Activated CD4-positive, CD25-positive, alpha-beta regulatory T cell treated with anti-CD3 and anti-CD28 coated beads, Interleukin-2, amount 50 U/mL, for 24 hours (primary cell): ENCODE data around the gene MAML2.

Experiments
- ATAC-seq, 2 donors: fragments of 150-1000 bp; cut with Tn5 transposase; one replicate each; pipeline ENCODE4 v1.10.0; 2021; ENCODE audit warnings: mild to moderate bottlenecking in 1 of 2, moderate library complexity in 1 of 2

Gene MAML2

GRCh38 chr11:96057502-96057901, 285.5 kb downstream of the MAML2 start:
- no peak for ATAC-seq

- no peak for ATAC-seq
Measured at GRCh38 chr11:96056576-96056975, 286.4 kb downstream of the MAML2 start.

DNA sequence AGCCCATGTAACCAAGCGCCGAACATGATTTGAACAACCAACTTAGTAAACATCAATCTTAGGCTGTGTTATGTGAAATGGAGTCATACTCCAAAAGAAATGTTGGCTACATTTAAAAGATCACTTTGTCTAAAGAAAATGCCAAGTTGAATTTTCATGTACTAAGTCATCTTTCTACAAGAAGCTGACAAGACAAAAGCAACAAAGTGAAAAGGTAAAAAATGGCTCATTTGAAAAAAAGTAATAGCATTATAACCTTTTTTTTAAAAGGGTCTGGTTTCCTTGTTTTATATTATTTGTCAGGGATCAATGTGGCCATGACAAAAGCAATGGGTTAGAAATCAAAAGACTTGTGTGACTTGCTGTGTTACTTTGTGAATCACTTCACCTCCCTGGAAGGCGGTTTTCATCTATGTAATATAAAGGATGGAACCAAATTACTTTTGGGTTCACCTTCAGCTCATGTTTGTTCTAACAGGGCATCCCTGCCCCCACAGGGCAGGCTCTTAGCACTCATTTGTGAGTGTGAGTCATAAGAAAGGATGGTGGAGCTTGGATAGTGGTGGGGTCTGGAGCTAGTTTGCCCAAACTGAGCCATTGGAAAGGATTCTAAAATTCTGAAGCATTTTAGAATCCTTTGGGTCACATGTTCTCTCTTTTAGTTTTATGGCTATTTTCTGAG, 287.1 kb downstream of the MAML2 start:
- ATAC-seq = peak in 1 of 2 donors; percentile 32

DNA sequence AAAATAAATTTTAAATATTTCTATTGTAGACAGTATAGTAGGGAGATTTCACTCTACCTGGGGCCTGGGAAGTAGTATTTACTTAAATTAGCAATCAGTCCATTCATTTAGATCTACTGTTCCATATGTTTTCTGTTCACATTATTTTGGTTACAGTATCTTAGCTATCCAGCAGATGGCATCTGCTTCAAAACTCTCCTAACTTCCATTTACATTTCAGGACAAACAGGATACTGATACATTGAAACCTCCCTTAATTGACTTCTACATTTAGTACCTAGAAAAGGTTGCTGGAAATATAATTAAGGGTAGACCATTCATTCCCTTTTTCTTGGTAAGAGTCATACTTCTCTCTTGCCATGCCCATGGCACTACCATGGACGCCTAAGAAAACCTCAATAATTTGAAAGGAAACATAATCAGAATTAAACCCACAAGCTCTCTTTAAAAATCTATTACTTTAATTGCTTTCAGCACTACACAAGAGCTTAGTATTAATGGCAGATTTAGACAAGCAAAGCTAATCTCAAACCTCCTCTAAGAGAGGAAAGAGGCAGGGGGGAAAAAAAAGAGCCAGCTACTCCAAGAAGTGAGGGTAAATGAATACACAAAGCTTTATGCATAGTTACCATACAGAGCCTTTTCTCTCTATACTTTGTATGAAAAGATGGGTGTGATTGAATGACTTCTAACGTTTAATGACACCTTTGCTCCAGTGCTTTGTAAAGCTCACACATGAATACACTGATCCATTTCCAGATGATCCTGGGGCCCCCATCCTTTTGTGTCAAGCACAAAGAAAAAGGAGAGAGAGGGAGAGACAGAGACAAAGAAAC, 287.9 kb downstream of the MAML2 start:
- no peak for ATAC-seq

DNA sequence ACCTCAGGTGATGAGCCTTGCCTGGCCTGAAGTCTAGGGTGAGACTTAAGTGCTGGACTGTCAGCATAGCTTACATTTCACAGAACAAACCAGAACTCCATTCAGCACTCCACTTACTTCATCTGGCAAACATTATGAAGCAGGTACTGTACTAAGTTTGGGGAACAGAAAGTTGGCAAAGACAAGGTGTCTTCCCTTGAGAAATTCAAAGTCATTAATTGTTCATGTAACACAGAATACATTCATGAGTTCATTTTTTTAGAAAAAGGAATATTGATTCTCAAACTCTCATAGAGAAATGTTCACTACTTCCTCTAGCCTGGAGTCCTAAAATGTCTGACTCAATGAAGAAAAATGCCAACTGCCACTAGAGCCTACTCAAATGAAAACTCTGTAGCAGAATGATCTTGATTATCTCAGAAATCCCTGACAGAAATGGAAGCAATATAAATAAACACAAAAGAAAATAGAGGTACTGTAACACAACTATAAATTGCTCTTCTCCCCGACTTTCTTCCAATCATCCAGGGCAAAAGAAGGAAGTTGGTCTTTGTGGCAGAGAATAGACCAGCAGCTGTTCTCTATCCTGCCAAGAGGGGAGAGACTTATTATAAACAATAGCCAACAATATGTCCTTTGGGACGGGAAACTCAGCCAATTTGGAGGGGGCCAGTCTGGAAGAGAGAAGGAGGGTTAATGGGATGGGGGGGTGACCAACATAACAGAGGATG, 289.9 kb downstream of the MAML2 start:
- no peak for ATAC-seq

GRCh38 chr11:96051820-96052219, 291.2 kb downstream of the MAML2 start:
- peak; percentile 84 to 86 for ATAC-seq

DNA sequence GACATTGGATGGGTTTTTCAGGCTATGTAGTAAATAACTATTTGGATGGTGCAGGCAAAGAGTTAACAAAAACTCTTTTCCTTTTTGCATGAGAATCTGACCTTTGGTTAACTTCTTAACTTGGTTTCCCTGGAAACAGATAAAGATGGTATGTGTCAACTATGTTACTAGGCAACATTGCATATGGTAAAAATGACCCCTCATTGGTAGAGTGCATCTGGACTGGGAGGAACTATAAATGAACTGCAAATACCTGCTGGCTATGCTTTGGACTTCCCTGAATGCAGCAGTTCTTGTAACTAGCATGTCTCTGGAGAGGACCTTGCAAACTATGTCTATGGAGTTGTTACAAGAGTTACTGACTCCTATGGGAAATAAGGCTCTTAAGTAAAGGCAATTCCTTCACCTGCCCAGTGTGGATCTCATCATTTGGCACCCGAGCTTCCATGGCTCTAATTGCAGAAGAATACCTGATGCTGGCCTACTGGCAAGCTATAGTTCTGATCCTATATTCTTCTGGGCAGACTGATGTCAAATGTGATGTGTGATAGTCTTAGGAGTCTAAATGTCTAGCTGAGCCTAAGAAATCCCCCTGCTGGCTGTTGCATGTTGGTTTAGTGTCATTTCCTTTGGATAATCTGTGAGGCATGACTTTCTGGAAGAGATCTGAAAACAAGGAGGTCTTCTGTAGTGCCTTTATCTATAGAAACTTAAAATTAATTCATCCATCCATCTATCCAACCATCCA, 292.4 kb downstream of the MAML2 start:
- no peak for ATAC-seq

- ATAC-seq = no peak
Measured at GRCh38 chr11:96049426-96049825, 293.6 kb downstream of the MAML2 start.

DNA sequence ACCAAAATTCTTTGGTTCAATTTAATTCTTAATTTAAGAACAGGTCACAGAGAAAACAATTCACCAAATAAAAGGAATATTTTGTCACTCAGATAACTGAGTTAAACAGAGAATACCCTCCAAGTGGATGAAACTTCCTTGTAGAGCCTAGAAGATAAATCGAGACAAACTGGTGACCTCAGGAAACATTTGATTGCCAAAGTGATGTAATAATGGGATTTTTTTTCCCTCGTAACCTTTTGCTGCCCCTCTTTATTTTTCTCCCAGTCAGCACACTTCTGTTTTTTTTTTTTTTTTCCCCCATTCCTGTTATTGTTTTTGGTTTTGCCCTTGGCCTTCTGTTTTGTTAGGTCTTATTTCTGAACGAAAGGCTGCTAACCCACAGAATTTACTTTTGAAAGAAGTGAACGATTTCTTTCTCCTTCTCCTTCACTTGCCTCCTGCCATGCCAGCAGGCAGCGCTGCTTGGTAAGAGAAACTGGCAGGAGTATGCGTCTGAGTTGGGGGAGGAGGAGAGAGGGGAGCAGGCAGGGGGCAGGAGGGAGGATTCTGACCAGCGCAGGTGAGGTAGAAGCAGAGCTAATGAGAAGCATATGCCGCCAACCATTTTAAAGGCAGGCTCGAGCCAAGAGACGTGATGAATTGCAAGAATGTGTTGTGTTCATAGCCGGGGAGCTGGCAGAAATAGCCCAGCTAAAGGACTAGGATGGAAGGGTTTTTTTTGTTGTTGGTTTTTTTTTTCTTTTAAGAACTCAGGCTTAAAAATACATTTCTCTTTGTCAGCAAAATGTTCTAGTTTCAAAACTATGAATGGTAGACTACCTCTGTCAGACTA, 297.2 kb downstream of the MAML2 start:
- no peak for ATAC-seq

DNA sequence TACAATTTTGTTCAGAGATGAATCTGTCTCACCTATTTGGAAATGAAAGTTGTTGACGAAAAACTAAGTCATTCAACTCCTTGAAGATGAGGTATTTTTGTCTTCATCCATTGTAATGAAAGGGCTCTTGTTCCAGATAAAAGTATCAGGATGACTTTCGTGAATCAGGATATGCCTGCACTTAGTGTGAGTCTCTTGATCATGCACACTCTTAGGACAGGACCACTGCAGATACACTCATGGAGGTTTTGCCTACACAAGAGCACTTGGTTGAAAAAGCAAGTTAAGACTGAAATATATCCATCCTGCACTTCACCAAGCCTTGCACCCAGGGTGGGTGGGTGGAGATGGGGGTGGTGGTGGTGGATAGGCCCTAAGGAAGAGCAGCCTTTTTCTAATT, 298.2 kb downstream of the MAML2 start:
- ATAC-seq = no peak

- ATAC-seq = no peak
Measured at GRCh38 chr11:96044311-96044710, 298.7 kb downstream of the MAML2 start.

GRCh38 chr11:96043291-96043690, 299.7 kb downstream of the MAML2 start:
- no peak for ATAC-seq

DNA sequence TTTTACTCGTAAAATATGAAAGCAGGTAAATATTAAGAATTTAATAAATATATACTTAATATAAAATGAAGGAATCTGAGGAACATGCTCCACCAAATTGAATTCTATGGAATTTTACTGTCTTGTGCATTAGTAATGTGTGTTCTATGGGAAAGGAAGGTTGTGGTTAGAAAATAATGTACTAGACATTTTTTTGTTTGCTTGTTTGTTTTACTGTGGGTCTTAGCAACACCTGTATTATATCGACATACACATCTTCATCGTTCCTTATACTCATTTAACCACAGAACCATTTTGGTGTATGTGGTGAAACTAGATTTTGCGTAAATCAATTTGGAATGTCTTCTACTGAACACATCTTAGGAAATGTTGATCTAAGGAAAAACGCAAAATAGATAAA, 304.9 kb downstream of the MAML2 start:
- no peak for ATAC-seq

DNA sequence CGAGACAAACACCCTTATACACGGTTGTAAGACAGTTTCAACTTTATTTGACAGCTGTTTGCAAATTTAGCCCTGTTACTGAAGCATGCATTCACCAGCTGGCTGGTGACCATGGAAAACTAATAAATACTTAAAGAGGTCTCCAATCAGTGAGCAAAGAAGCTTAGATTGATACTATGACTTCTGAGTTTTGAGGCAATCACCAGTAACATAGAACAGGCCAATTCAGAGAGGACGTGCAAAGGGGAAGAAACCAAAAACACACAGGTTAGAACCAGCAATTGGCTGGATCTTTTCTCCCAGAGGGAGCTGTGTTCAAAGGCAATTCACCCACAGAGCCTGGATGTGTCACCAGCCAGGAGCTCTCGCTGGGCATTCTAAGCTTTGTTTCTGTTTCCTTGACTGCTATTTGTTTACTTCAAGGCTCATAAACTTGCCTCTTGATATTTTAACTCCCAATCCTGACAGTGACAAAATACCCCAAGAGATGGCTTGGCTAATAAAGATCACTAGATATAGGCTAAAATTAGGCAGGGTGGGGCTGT, 305.5 kb downstream of the MAML2 start:
- no peak for ATAC-seq

DNA sequence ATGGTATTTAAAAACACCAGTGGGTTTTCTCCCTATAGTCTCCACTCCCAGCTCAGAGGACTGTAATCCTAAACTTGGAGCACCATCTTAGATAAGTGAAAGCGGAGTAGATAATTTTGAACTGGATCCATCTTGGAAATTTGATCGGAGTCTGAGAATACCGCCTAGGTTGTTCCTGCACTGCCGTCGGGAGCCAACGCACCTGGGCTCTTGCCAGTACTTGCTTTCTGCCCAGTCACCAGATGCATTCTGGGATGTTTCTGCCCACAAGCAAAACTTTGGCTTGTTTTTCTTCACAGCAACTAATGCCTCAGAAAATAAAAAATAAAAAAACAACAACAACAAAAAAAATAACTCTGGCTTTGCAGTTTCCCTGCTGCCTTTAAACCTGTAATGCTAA, 306.1 kb downstream of the MAML2 start:
- ATAC-seq = no peak

DNA sequence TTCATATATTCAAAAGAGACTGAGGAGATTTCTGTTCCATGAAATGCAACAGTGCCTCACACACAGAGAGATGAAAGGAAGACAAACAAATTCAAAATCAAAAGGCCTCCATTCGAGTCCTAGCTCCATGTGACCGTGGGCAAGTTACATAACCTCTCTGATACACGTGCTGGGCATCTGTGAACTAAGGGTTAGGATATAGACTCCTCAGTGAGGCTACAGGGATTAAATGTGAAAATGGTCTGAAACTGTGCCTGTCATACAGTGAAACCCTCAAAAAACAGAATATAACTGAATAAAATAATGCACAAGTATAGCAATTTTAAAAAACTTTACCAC, 307.3 kb downstream of the MAML2 start:
- no peak for ATAC-seq

GRCh38 chr11:96035031-96035739, 307.8 kb downstream of the MAML2 start:
- ATAC-seq = no peak

DNA sequence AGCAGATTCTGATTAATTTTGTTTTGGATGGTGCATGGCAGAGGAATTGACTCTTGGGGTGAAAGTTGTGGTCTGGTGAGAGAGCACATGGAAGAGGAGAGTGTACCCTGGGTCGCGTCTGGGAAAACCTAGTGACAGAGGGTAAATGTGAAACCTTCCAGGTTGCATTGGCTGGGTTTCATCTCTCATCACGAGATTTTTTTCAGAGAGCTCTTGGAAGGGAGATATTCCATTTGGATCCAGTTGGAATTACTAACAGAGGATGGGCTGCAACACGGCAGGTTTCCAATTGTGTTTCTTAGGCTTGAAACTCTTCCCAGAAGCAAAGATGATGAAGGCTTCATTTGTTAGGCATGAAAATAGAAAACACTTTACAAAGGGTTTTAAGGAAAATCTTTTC, 309.4 kb downstream of the MAML2 start:
- no peak for ATAC-seq

GRCh38 chr11:96033095-96033494, 309.9 kb downstream of the MAML2 start:
- no peak for ATAC-seq

- ATAC-seq = no peak
Measured at GRCh38 chr11:96028746-96029145, 314.2 kb downstream of the MAML2 start.

- ATAC-seq = no peak
Measured at GRCh38 chr11:96027021-96027420, 316.0 kb downstream of the MAML2 start.
